Activated CD4-positive, alpha-beta memory T cell treated with anti-CD3 and anti-CD28 coated beads for 36 hours (primary cell): Measurements from ENCODE around the gene IQSEC1. TPM values are rescaled to one million over a fixed set of nuclear protein-coding genes. Genes with fewer than 3 reads are reported as not detected.

Experiments used
- CTCF ChIA-PET: fragments of 350-600 bp; sonication (Branson Sonifier 250); formaldehyde crosslinking; loops from one replicate; lab custom pipeline; 2021; ENCODE audit warnings: antibody characterized with exemption, inconsistent platforms; lab: Charles Lee
- POLR2A ChIA-PET: fragments of 350-600 bp; sonication (Branson Sonifier 250); formaldehyde crosslinking; loops from one replicate; lab custom pipeline; 2021; ENCODE audit warnings: antibody characterized with exemption; lab: Charles Lee
- DNase-seq: peaks from one replicate; pipeline ENCODE4 v3.0.0-alpha.2; 2020
- H3K27ac Mint-ChIP-seq: one replicate; pipeline ENCODE4 v1.8.0; 2021; ENCODE audit warnings: mixed read lengths
- H3K27me3 Mint-ChIP-seq: one replicate; pipeline ENCODE4 v1.8.0; 2021; ENCODE audit warnings: mixed read lengths
- H3K36me3 Mint-ChIP-seq: one replicate; pipeline ENCODE4 v1.8.0; 2021; ENCODE audit warnings: mixed read lengths
- H3K4me1 Mint-ChIP-seq: one replicate; pipeline ENCODE4 v1.8.0; 2021; ENCODE audit warnings: low read depth, mixed read lengths
- H3K4me3 Mint-ChIP-seq: one replicate; pipeline ENCODE4 v1.8.0; 2021; ENCODE audit warnings: mild to moderate bottlenecking, mixed read lengths
- H3K9me3 Mint-ChIP-seq: one replicate; pipeline ENCODE4 v1.8.0; 2021; ENCODE audit warnings: mixed read lengths
- intact Hi-C: fragments of 100-400 bp; cut with micrococcal nuclease; formaldehyde crosslinking; loops from one replicate; pipeline ENCODE4 v1.15.1; 2023
- total RNA-seq, 2 experiments: library from RNA; stranded (reverse); gene quantifications; one replicate each; pipeline ENCODE4 v1.2.3, GENCODE V29; 2021

Gene IQSEC1
- total RNA-seq, 2 experiments from 2014 or later = 42.5 to 43.8 TPM

GRCh38 chr3:12926660-12927059 is 146.6 kb downstream of the IQSEC1 start:
- H3K9me3 Mint-ChIP-seq = no peaks in the 10 kb centered on the region

GRCh38 chr3:12925648-12926047 is 147.6 kb downstream of the IQSEC1 start:
- CTCF ChIA-PET = interaction anchor here (0.6 kb wide), 1 partner anchor 170 kb away, joined by 3 read pairs; no protein-coding TSS in a partner anchor
- Mint-ChIP-seq H3K4me3 (no peak overlapping the region), H3K27ac (no peak overlapping the region), H3K36me3 (peaks cover 10% of the 10 kb centered on the region), H3K9me3 (no peaks in the 10 kb centered on the region), H3K4me1 (peaks cover 8% of the 10 kb centered on the region), H3K27me3 (no peaks in the 10 kb centered on the region)
- intact Hi-C loops = no loop called here
- POLR2A ChIA-PET = no interaction called here
- DNase-seq = no peak

More at GRCh38 chr3:12926660-12927059, 146.6 kb downstream of the IQSEC1 start:
- H3K27me3 Mint-ChIP-seq = no peaks in the 10 kb centered on the region
- no peak overlapping the region for H3K4me3 Mint-ChIP-seq
- intact Hi-C loops = no loop called here
- peaks cover 8% of the 10 kb centered on the region for H3K4me1 Mint-ChIP-seq
- ChIA-PET POLR2A (no interaction called here), CTCF (no interaction called here)
- no peak for DNase-seq
- no peak overlapping the region for H3K27ac Mint-ChIP-seq
- H3K36me3 Mint-ChIP-seq = peaks cover 10% of the 10 kb centered on the region

GRCh38 chr3:12924437-12924836 is 148.8 kb downstream of the IQSEC1 start:
- ChIA-PET CTCF (no interaction called here), POLR2A (no interaction called here)
- DNase-seq = no peak
- Mint-ChIP-seq H3K27ac (no peak overlapping the region), H3K4me3 (no peak overlapping the region), H3K9me3 (no peaks in the 10 kb centered on the region), H3K4me1 (peaks cover under 1% of the 10 kb centered on the region), H3K36me3 (peaks cover 10% of the 10 kb centered on the region), H3K27me3 (no peaks in the 10 kb centered on the region)
- intact Hi-C loops = no loop called here

- DNase-seq = no peak
- peaks cover 8% of the 10 kb centered on the region for H3K36me3 Mint-ChIP-seq
- H3K4me3 Mint-ChIP-seq = no peak overlapping the region
- H3K4me1 Mint-ChIP-seq = no peaks in the 10 kb centered on the region
- ChIA-PET CTCF (interaction anchor here (1.0 kb wide), 1 partner anchor 1119 kb away, joined by 3 read pairs; no protein-coding TSS in a partner anchor), POLR2A (no interaction called here)
- H3K27ac Mint-ChIP-seq = no peak overlapping the region
- intact Hi-C loops = no loop called here
- H3K27me3 Mint-ChIP-seq = no peaks in the 10 kb centered on the region
- H3K9me3 Mint-ChIP-seq = no peaks in the 10 kb centered on the region
Observed at GRCh38 chr3:12922881-12923431, 150.3 kb downstream of the IQSEC1 start.

GRCh38 chr3:12922306-12922705 is 150.9 kb downstream of the IQSEC1 start:
- ChIA-PET CTCF (no interaction called here), POLR2A (no interaction called here)
- Mint-ChIP-seq H3K27me3 (no peaks in the 10 kb centered on the region), H3K4me3 (no peak overlapping the region), H3K9me3 (no peaks in the 10 kb centered on the region), H3K4me1 (peaks cover 3% of the 10 kb centered on the region), H3K27ac (no peak overlapping the region), H3K36me3 (peaks cover 8% of the 10 kb centered on the region)
- intact Hi-C loops = no loop called here
- no peak for DNase-seq

GRCh38 chr3:12921736-12922135 is 151.5 kb downstream of the IQSEC1 start:
- Mint-ChIP-seq H3K36me3 (peaks cover 7% of the 10 kb centered on the region), H3K27ac (no peak overlapping the region), H3K9me3 (no peaks in the 10 kb centered on the region), H3K4me3 (no peak overlapping the region), H3K27me3 (no peaks in the 10 kb centered on the region), H3K4me1 (peaks cover 7% of the 10 kb centered on the region)
- DNase-seq = no peak
- CTCF ChIA-PET = no interaction called here
- POLR2A ChIA-PET = no interaction called here
- intact Hi-C loops = no loop called here

GRCh38 chr3:12920967-12921366 is 152.3 kb downstream of the IQSEC1 start:
- intact Hi-C loops = no loop called here
- H3K36me3 Mint-ChIP-seq = peaks cover 7% of the 10 kb centered on the region
- no peak overlapping the region for H3K27ac Mint-ChIP-seq
- no peak for DNase-seq
- ChIA-PET POLR2A (no interaction called here), CTCF (no interaction called here)
- H3K4me3 Mint-ChIP-seq = no peak overlapping the region
- H3K9me3 Mint-ChIP-seq = no peaks in the 10 kb centered on the region
- H3K4me1 Mint-ChIP-seq = peaks cover 15% of the 10 kb centered on the region
- H3K27me3 Mint-ChIP-seq = no peaks in the 10 kb centered on the region

GRCh38 chr3:12919205-12919604 is 154.0 kb downstream of the IQSEC1 start:
- H3K9me3 Mint-ChIP-seq = no peaks in the 10 kb centered on the region
- intact Hi-C loops = no loop called here
- H3K4me1 Mint-ChIP-seq = peaks cover 16% of the 10 kb centered on the region
- H3K27me3 Mint-ChIP-seq = no peaks in the 10 kb centered on the region
- H3K27ac Mint-ChIP-seq = no peak overlapping the region
- H3K36me3 Mint-ChIP-seq = peaks cover 4% of the 10 kb centered on the region
- ChIA-PET CTCF (interaction anchor here (0.7 to 1.2 kb wide), 2 partner anchors 8 to 9 kb away, joined by 3 to 4 read pairs; no protein-coding TSS in a partner anchor), POLR2A (no interaction called here)
- no peak overlapping the region for H3K4me3 Mint-ChIP-seq
- DNase-seq = no peak

GRCh38 chr3:12918231-12918630 is 155.0 kb downstream of the IQSEC1 start:
- intact Hi-C loops = no loop called here
- POLR2A ChIA-PET = no interaction called here

GRCh38 chr3:12916159-12916558 is 157.1 kb downstream of the IQSEC1 start:
- Mint-ChIP-seq H3K4me3 (no peak overlapping the region), H3K9me3 (no peaks in the 10 kb centered on the region), H3K27me3 (no peaks in the 10 kb centered on the region), H3K27ac (peak overlapping the region; percentile 21), H3K36me3 (peaks cover 3% of the 10 kb centered on the region), H3K4me1 (peaks cover 16% of the 10 kb centered on the region)
- ChIA-PET POLR2A (no interaction called here), CTCF (no interaction called here)
- intact Hi-C loops = no loop called here
- DNase-seq = peak; percentile 33

More at GRCh38 chr3:12918231-12918630, 155.0 kb downstream of the IQSEC1 start:
- CTCF ChIA-PET = no interaction called here
- H3K9me3 Mint-ChIP-seq = no peaks in the 10 kb centered on the region
- H3K27me3 Mint-ChIP-seq = no peaks in the 10 kb centered on the region
- DNase-seq = no peak
- H3K36me3 Mint-ChIP-seq = peaks cover 4% of the 10 kb centered on the region
- H3K4me1 Mint-ChIP-seq = peaks cover 16% of the 10 kb centered on the region
- no peak overlapping the region for H3K4me3 Mint-ChIP-seq
- H3K27ac Mint-ChIP-seq = no peak overlapping the region

- H3K9me3 Mint-ChIP-seq = no peaks in the 10 kb centered on the region
- POLR2A ChIA-PET = no interaction called here
- H3K4me1 Mint-ChIP-seq = peaks cover 16% of the 10 kb centered on the region
- H3K27me3 Mint-ChIP-seq = no peaks in the 10 kb centered on the region
- intact Hi-C loops = no loop called here
- CTCF ChIA-PET = no interaction called here
- DNase-seq = no peak
- peaks cover 9% of the 10 kb centered on the region for H3K36me3 Mint-ChIP-seq
- no peak overlapping the region for H3K4me3 Mint-ChIP-seq
- no peak overlapping the region for H3K27ac Mint-ChIP-seq
Observed at GRCh38 chr3:12914088-12914487, 159.1 kb downstream of the IQSEC1 start.

GRCh38 chr3:12911881-12912415 is 161.3 kb downstream of the IQSEC1 start:
- CTCF ChIA-PET = interaction anchor here (0.9 to 1.5 kb wide), 2 partner anchors 8 to 20 kb away, joined by 3 to 4 read pairs; no protein-coding TSS in a partner anchor
- peaks cover 14% of the 10 kb centered on the region for H3K36me3 Mint-ChIP-seq
- POLR2A ChIA-PET = no interaction called here

More at GRCh38 chr3:12911881-12912415, 161.3 kb downstream of the IQSEC1 start:
- no peak overlapping the region for H3K27ac Mint-ChIP-seq
- intact Hi-C loops = no loop called here
- H3K9me3 Mint-ChIP-seq = no peaks in the 10 kb centered on the region
- H3K27me3 Mint-ChIP-seq = no peaks in the 10 kb centered on the region
- no peak for DNase-seq
- H3K4me1 Mint-ChIP-seq = peaks cover 9% of the 10 kb centered on the region
- no peak overlapping the region for H3K4me3 Mint-ChIP-seq
